SK-N-MC (cell line): Measurements from ENCODE around the gene PPME1.

Experiments used
- EZH2 ChIP-seq: fragments of 200-600 bp; sonication (generic); IDR thresholded peaks from one replicate; pipeline ENCODE4 v1.6.1; 2017; ENCODE audit warnings: antibody characterized with exemption
- FOXP2 ChIP-seq: optimal IDR thresholded peaks from 2 replicates; pipeline ENCODE3; 2011; ENCODE audit warnings: mild to moderate bottlenecking, moderate library complexity; ENCODE audit not compliant: insufficient read depth; ENCODE audit errors: extremely low read length, control extremely low read depth
- POLR2AphosphoS5 ChIP-seq: IDR thresholded peaks from 2 replicates; pipeline ENCODE4 v1.6.1; 2012; ENCODE audit warnings: mild to moderate bottlenecking, low read depth, low read length, borderline replicate concordance

DNA sequence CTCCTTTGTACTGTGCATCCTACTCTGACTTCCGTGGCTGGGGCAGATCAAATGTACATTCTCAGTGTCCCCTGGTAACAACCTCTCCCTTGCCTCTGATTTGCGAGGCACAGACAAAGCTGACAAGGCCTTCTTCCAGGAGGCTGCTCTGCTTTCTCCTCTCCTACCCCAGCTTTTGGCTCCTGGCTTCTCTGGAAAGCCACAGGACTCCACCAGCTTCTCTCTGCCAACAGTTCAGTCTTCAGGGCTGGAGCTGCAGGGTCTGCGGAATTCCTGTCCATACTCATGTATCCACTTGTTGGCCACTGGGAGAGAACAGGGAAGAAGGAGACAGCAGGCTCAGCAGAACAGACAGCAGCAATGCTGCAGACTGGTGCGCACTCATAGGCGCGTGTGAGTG is 95.9 kb downstream of the PPME1 start:
- TF ChIP-seq EZH2 (no peak), POLR2AphosphoS5 (no peak), FOXP2 (no peak)
